GM15510 (cell line): ENCODE data around the gene APBB1IP.

ENCODE experiments used
- POLR2A ChIP-seq: IDR thresholded peaks from 3 replicates; pipeline ENCODE4 v1.6.1; 2011; ENCODE audit warnings: borderline replicate concordance; ENCODE audit not compliant: insufficient read length; ENCODE audit errors: extremely low read depth

The APBB1IP gene

GRCh38 chr10:26485150-26485941, 47.2 kb downstream of the APBB1IP start:
- TF ChIP-seq POLR2A = no peak

GRCh38 chr10:26486304-26486703, 48.2 kb downstream of the APBB1IP start:
- TF ChIP-seq POLR2A = no peak

GRCh38 chr10:26486990-26487850, 49.1 kb downstream of the APBB1IP start:
- no peak for TF ChIP-seq POLR2A

GRCh38 chr10:26488344-26488743, 50.2 kb downstream of the APBB1IP start:
- no peak for TF ChIP-seq POLR2A

- no peak for TF ChIP-seq POLR2A
These were observed 50.9 kb downstream of the APBB1IP start for GRCh38 chr10:26489081-26489480.

- no peak for TF ChIP-seq POLR2A
These were observed 53.1 kb downstream of the APBB1IP start for GRCh38 chr10:26491276-26491675.

- TF ChIP-seq POLR2A = no peak
These were observed 53.8 kb downstream of the APBB1IP start for GRCh38 chr10:26491934-26492333.

GRCh38 chr10:26494018-26494417, 55.9 kb downstream of the APBB1IP start:
- TF ChIP-seq POLR2A = no peak

- TF ChIP-seq POLR2A = no peak
These were observed 61.3 kb downstream of the APBB1IP start for GRCh38 chr10:26499426-26499825.

GRCh38 chr10:26502986-26503385, 64.8 kb downstream of the APBB1IP start:
- no peak for TF ChIP-seq POLR2A

- TF ChIP-seq POLR2A = no peak
These were observed 65.8 kb downstream of the APBB1IP start for GRCh38 chr10:26503911-26504310.

GRCh38 chr10:26505491-26505890, 67.3 kb downstream of the APBB1IP start:
- TF ChIP-seq POLR2A = no peak

GRCh38 chr10:26506736-26507135, 68.6 kb downstream of the APBB1IP start:
- no peak for TF ChIP-seq POLR2A

- no peak for TF ChIP-seq POLR2A
These were observed 69.3 kb downstream of the APBB1IP start for GRCh38 chr10:26507441-26507840.

GRCh38 chr10:26508016-26508415, 69.9 kb downstream of the APBB1IP start:
- no peak for TF ChIP-seq POLR2A

GRCh38 chr10:26509307-26509706, 71.2 kb downstream of the APBB1IP start:
- TF ChIP-seq POLR2A = no peak

GRCh38 chr10:26513101-26513500, 75.0 kb downstream of the APBB1IP start:
- no peak for TF ChIP-seq POLR2A
